ENCODE measurements around the gene LDLRAP1. TPM values are rescaled to one million over a fixed set of nuclear protein-coding genes. Genes with fewer than 3 reads are reported as not detected.

LDLRAP1 gene
- total RNA-seq, 1 donor from 2014 or later: 8.0 TPM

- Histone ChIP-seq H3K27ac (ENCODE audit: low read depth, low read length) (no peak overlapping the region), H2AFZ (ENCODE audit: low read depth, low read length) (no peak overlapping the region), H4K20me1 (ENCODE audit: insufficient read depth, low read length) (no peaks in the 10 kb centered on the region), H3K27me3 (ENCODE audit: insufficient read depth, low read length) (peaks cover 12% of the 10 kb centered on the region), H3K4me3 (ENCODE audit: insufficient read depth, low read depth, low read length) (no peak overlapping the region), H3K9ac (ENCODE audit: low read length) (no peak overlapping the region), H3K79me2 (ENCODE audit: insufficient read depth, low read length) (no peaks in the 10 kb centered on the region), H3K4me1 (ENCODE audit: insufficient read depth, low read length) (peaks cover 4% of the 10 kb centered on the region), H3K36me3 (ENCODE audit: insufficient read depth, low read length) (no peaks in the 10 kb centered on the region), H3K9me3 (ENCODE audit: insufficient read depth, low read depth, low read length) (no peaks in the 10 kb centered on the region), H3K4me2 (ENCODE audit: low read length) (no peak overlapping the region)
- Mint-ChIP-seq H3K9me3 (ENCODE audit: unreplicated experiment) (no peaks in the 10 kb centered on the region), H3K27ac (ENCODE audit: unreplicated experiment) (no peak overlapping the region), H3K4me1 (ENCODE audit: low read depth, unreplicated experiment) (peaks cover 4% of the 10 kb centered on the region), H3K36me3 (ENCODE audit: low read depth, unreplicated experiment) (no peaks in the 10 kb centered on the region), H3K27me3 (ENCODE audit: low read depth, unreplicated experiment) (peaks cover 28% of the 10 kb centered on the region), H3K4me3 (ENCODE audit: unreplicated experiment) (no peak overlapping the region)
- TF ChIP-seq CTCF (IDR thresholded peaks at IDR 0.05; ENCODE audit: insufficient read depth, low read depth, low read length) (no peak), EZH2 (IDR thresholded peaks at IDR 0.05; ENCODE audit: insufficient read depth, low read length) (no peak)
- no peak for FAIRE-seq
- DNase-seq (ENCODE audit: low read depth): no peak
Observed at GRCh38 chr1:25533775-25534409, 9.5 kb upstream of the LDLRAP1 start.

- FAIRE-seq: no peak
- Histone ChIP-seq H4K20me1 (ENCODE audit: insufficient read depth, low read length) (no peaks in the 10 kb centered on the region), H3K4me2 (ENCODE audit: low read length) (no peak overlapping the region), H3K4me1 (ENCODE audit: insufficient read depth, low read length) (peaks cover 4% of the 10 kb centered on the region), H3K27ac (ENCODE audit: low read depth, low read length) (no peak overlapping the region), H3K79me2 (ENCODE audit: insufficient read depth, low read length) (no peaks in the 10 kb centered on the region), H3K36me3 (ENCODE audit: insufficient read depth, low read length) (no peaks in the 10 kb centered on the region), H3K27me3 (ENCODE audit: insufficient read depth, low read length) (peaks cover 12% of the 10 kb centered on the region), H2AFZ (ENCODE audit: low read depth, low read length) (no peak overlapping the region), H3K9ac (ENCODE audit: low read length) (no peak overlapping the region), H3K4me3 (ENCODE audit: insufficient read depth, low read depth, low read length) (no peak overlapping the region), H3K9me3 (ENCODE audit: insufficient read depth, low read depth, low read length) (no peaks in the 10 kb centered on the region)
- H3K36me3 Mint-ChIP-seq (ENCODE audit: low read depth, unreplicated experiment): no peaks in the 10 kb centered on the region
- TF ChIP-seq EZH2 (IDR thresholded peaks at IDR 0.05; ENCODE audit: insufficient read depth, low read length): no peak
- TF ChIP-seq CTCF (IDR thresholded peaks at IDR 0.05; ENCODE audit: insufficient read depth, low read depth, low read length): no peak
- DNase-seq (ENCODE audit: low read depth): no peak
- H3K4me1 Mint-ChIP-seq (ENCODE audit: low read depth, unreplicated experiment): peaks cover 4% of the 10 kb centered on the region
- no peak overlapping the region for H3K4me3 Mint-ChIP-seq (ENCODE audit: unreplicated experiment)
- H3K27ac Mint-ChIP-seq (ENCODE audit: unreplicated experiment): no peak overlapping the region
- H3K27me3 Mint-ChIP-seq (ENCODE audit: low read depth, unreplicated experiment): peaks cover 28% of the 10 kb centered on the region
- no peaks in the 10 kb centered on the region for H3K9me3 Mint-ChIP-seq (ENCODE audit: unreplicated experiment)
Observed at GRCh38 chr1:25534410-25534788, 9.0 kb upstream of the LDLRAP1 start.

- Histone ChIP-seq H3K36me3 (ENCODE audit: insufficient read depth, low read length) (no peaks in the 10 kb centered on the region), H3K9me3 (ENCODE audit: insufficient read depth, low read depth, low read length) (no peaks in the 10 kb centered on the region), H4K20me1 (ENCODE audit: insufficient read depth, low read length) (no peaks in the 10 kb centered on the region), H3K9ac (ENCODE audit: low read length) (no peak overlapping the region), H2AFZ (ENCODE audit: low read depth, low read length) (no peak overlapping the region), H3K4me2 (ENCODE audit: low read length) (no peak overlapping the region), H3K27ac (ENCODE audit: low read depth, low read length) (no peak overlapping the region), H3K27me3 (ENCODE audit: insufficient read depth, low read length) (peaks cover 12% of the 10 kb centered on the region), H3K4me3 (ENCODE audit: insufficient read depth, low read depth, low read length) (no peak overlapping the region), H3K4me1 (ENCODE audit: insufficient read depth, low read length) (peaks cover 4% of the 10 kb centered on the region), H3K79me2 (ENCODE audit: insufficient read depth, low read length) (no peaks in the 10 kb centered on the region)
- no peak overlapping the region for H3K4me3 Mint-ChIP-seq (ENCODE audit: unreplicated experiment)
- TF ChIP-seq EZH2 (IDR thresholded peaks at IDR 0.05; ENCODE audit: insufficient read depth, low read length) (no peak), CTCF (IDR thresholded peaks at IDR 0.05; ENCODE audit: insufficient read depth, low read depth, low read length) (no peak)
- H3K9me3 Mint-ChIP-seq (ENCODE audit: unreplicated experiment): no peaks in the 10 kb centered on the region
- no peak overlapping the region for H3K27ac Mint-ChIP-seq (ENCODE audit: unreplicated experiment)
- no peaks in the 10 kb centered on the region for H3K36me3 Mint-ChIP-seq (ENCODE audit: low read depth, unreplicated experiment)
- peaks cover 32% of the 10 kb centered on the region for H3K27me3 Mint-ChIP-seq (ENCODE audit: low read depth, unreplicated experiment)
- no peak for DNase-seq (ENCODE audit: low read depth)
- no peak for FAIRE-seq
- H3K4me1 Mint-ChIP-seq (ENCODE audit: low read depth, unreplicated experiment): peaks cover 4% of the 10 kb centered on the region
Observed at GRCh38 chr1:25536124-25536523, 7.3 kb upstream of the LDLRAP1 start.

All from astrocyte (in vitro differentiated cells and primary cell).